Tibial nerve (tissue), 4 donors: ENCODE measurements around the gene SPOCK1.

Source experiments
- CTCF ChIP-seq, 5 experiments: fragments of 200-600 bp in 3 of 5; fragments of 450-650 bp in 2 of 5; sonication (generic) in 3 of 5; IDR thresholded peaks; one replicate each; pipeline ENCODE4 v1.5.1; 2016 to 2019; ENCODE audit warnings: antibody characterized with exemption in 5 of 5, mild to moderate bottlenecking in 3 of 5, moderate library complexity in 2 of 5
- EP300 ChIP-seq, 2 donors: sonication (generic); formaldehyde crosslinking; IDR thresholded peaks; one replicate each; pipeline ENCODE4 v1.6.1; 2017; ENCODE audit warnings: antibody characterized with exemption in 2 of 2, mild to moderate bottlenecking in 1 of 2
- POLR2A ChIP-seq, 2 donors: fragments of 450-650 bp; IDR thresholded peaks; one replicate each; pipeline ENCODE4 v1.6.1; 2017; ENCODE audit warnings: antibody characterized with exemption in 2 of 2, mild to moderate bottlenecking in 2 of 2, moderate library complexity in 2 of 2

GRCh38 chr5:137181667-137182066 lies 317.5 kb downstream of the SPOCK1 start:
- TF ChIP-seq POLR2A (IDR thresholded peaks at IDR 0.05) (no peak), CTCF (IDR thresholded peaks at IDR 0.05) (no peak), EP300 (IDR thresholded peaks at IDR 0.05) (no peak)
